Activated CD8-positive, alpha-beta memory T cell treated with anti-CD3 and anti-CD28 coated beads for 36 hours (primary cell): ENCODE measurements around the gene CD37. TPM values are rescaled to one million over a fixed set of nuclear protein-coding genes. Genes with fewer than 3 reads are reported as not detected.

ENCODE experiments used
- CTCF ChIA-PET: fragments of 350-600 bp; sonication (Branson Sonifier 250); formaldehyde crosslinking; loops from one replicate; lab custom pipeline; 2021; ENCODE audit warnings: antibody characterized with exemption; lab: Charles Lee
- POLR2A ChIA-PET: fragments of 350-600 bp; sonication (Branson Sonifier 250); formaldehyde crosslinking; loops from one replicate; lab custom pipeline; 2021; ENCODE audit warnings: antibody characterized with exemption; lab: Charles Lee
- total RNA-seq, 2 experiments: library from RNA; stranded (reverse); gene quantifications; one replicate each; pipeline ENCODE4 v1.2.3, GENCODE V29; 2021

CD37 gene
- total RNA-seq, 2 experiments from 2014 or later = 101 to 102 TPM

DNA sequence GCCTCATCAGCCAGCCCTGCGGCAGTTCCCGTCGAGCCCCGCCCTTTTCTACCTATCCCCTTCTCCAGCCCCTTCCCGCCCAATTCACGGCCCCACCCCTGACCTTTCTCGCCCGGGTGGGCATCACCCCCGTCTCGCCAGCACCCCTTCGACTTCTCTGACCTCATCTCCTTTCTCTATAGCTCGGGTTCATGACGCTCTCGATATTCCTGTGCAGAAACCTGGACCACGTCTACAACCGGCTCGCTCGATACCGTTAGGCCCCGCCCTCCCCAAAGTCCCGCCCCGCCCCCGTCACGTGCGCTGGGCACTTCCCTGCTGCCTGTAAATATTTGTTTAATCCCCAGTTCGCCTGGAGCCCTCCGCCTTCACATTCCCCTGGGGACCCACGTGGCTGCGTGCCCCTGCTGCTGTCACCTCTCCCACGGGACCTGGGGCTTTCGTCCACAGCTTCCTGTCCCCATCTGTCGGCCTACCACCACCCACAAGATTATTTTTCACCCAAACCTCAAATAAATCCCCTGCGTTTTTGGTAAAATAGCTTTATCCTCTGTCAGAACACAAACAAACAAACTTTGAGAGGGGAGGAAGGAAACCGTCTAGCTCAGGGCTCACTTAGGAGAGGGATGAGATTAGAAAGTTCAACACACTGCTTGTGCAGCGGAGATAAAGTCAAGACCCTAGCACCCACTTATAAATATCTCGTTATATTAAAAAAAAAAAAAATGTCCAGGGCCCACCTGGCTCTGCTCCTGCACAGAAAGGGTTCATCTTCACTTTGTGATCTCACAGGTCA, 5.1 kb downstream of the CD37 start:
- POLR2A ChIA-PET = interaction anchor here (0.6 to 0.7 kb wide), 2 partner anchors 108 to 221 kb away, joined by 3 read pairs; no protein-coding TSS in a partner anchor
- CTCF ChIA-PET = interaction anchor here (0.7 kb wide), 1 partner anchor 52 kb away, joined by 3 read pairs; no protein-coding TSS in a partner anchor

GRCh38 chr19:49340865-49341718, 5.9 kb downstream of the CD37 start:
- ChIA-PET CTCF (no interaction called here), POLR2A (interaction anchor here (0.6 to 0.7 kb wide), 2 partner anchors 133 to 420 kb away, joined by 3 to 6 read pairs; partner anchors contain the start of gene FLT3LG)

DNA sequence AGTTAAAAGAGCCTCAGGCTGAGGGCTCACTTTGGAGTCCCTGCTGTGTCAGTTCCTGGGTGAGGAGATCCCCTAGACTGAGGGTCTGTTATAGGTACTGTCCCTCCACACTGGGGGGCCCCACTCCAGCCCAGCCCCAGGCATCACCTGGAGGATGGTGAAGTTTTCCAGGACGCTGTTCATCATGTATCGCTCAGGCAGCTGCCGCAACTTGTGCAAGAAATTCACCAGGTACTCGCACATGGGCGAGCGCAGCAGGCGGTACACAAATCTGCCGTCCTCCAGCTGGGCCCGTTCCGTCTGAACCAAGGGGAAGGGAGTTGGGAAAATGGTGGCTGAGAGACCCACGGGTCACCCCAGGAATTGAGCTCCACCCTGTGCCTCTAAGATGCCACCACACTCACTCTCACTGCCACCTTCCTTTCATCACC, 7.1 kb downstream of the CD37 start:
- CTCF ChIA-PET = no interaction called here
- POLR2A ChIA-PET = no interaction called here

- POLR2A ChIA-PET = no interaction called here
- CTCF ChIA-PET = no interaction called here
Observed at GRCh38 chr19:49343123-49343522, 7.9 kb downstream of the CD37 start.

GRCh38 chr19:49344505-49345423, 9.6 kb downstream of the CD37 start:
- CTCF ChIA-PET = interaction anchor here (0.6 to 0.8 kb wide), 2 partner anchors 47 to 101 kb away, joined by 3 to 4 read pairs; no protein-coding TSS in a partner anchor
- POLR2A ChIA-PET = no interaction called here

DNA sequence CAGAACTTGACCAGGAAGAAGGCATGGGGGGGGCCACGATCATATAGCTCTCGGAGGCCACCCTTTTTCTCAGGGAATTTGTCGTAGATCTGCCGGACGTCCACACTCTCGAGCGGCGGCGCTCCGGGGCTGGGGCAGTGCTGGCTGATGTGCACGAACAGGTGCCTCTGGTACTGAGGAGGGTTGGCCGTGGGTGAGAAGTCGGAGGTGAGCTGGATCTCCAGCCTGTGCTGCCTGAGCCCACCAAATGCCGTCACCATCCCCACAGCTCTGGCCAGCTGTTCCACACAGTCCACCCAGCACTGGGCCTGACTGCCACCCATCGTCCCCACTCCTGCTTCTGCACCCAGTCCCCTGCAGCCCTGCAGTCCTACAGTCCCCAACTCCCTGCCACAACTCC, 12.0 kb downstream of the CD37 start:
- ChIA-PET POLR2A (no interaction called here), CTCF (no interaction called here)

DNA sequence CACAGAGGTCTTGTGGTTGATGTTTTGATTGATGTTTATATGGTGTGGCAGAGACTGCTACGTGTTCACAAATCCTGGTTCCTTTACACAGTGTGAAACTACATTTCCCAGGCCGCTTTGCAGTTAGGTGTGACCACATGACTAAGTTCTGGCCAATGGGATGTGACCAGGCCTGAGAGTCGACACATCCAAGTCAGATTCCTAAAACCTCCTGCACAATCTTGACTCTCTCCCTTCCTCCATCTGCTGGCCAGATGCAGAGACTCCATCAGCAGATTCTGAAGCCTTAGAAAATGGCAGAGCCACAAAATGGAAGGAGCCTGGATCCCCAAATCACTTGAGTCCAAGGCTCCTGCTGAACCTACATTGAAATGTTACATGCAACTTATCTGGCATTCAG, 12.6 kb downstream of the CD37 start:
- POLR2A ChIA-PET = interaction anchor here (0.5 kb wide), 1 partner anchor 216 kb away, joined by 5 read pairs; no protein-coding TSS in a partner anchor
- CTCF ChIA-PET = interaction anchor here (0.8 to 1.4 kb wide), 2 partner anchors 35 to 121 kb away, joined by 3 read pairs; no protein-coding TSS in a partner anchor

GRCh38 chr19:49348305-49349189, 13.3 kb downstream of the CD37 start:
- POLR2A ChIA-PET = no interaction called here
- CTCF ChIA-PET = interaction anchor here (0.8 to 1.4 kb wide), 2 partner anchors 36 to 120 kb away, joined by 3 read pairs; no protein-coding TSS in a partner anchor

- POLR2A ChIA-PET = interaction anchor here (0.7 kb wide), 2 partner anchors 19 to 210 kb away, joined by 5 to 6 read pairs; no protein-coding TSS in a partner anchor
- CTCF ChIA-PET = interaction anchor here (1.4 kb wide), 1 partner anchor 119 kb away, joined by 3 read pairs; no protein-coding TSS in a partner anchor
Observed at GRCh38 chr19:49349567-49349966, 14.4 kb downstream of the CD37 start.

- CTCF ChIA-PET = no interaction called here
- POLR2A ChIA-PET = no interaction called here
Observed at GRCh38 chr19:49355909-49356353, 20.7 kb downstream of the CD37 start.

DNA sequence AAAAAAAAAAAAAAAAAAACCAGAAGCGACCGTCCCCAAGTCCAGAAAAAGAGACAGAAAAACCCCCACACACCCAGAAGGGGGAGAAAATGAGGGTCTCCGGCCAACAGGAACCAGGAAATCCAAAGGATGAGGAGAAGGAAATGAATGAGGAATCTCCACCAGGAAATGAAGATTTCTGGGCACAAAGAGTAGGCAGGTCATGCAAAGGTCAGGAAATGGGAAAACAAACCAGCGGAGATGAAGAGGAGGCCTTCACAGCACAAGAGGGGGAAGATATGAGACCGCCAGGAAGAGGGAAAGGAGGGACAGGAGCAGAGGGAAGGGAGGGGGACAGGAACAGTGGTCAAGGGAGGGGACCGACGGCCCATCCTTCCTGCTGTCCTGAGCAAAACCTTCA, 21.2 kb downstream of the CD37 start:
- CTCF ChIA-PET = no interaction called here
- POLR2A ChIA-PET = no interaction called here

- ChIA-PET CTCF (interaction anchor here (0.7 kb wide), 1 partner anchor 1287 kb away, joined by 4 read pairs; no protein-coding TSS in a partner anchor), POLR2A (no interaction called here)
Observed at GRCh38 chr19:49357186-49357585, 22.0 kb downstream of the CD37 start.

DNA sequence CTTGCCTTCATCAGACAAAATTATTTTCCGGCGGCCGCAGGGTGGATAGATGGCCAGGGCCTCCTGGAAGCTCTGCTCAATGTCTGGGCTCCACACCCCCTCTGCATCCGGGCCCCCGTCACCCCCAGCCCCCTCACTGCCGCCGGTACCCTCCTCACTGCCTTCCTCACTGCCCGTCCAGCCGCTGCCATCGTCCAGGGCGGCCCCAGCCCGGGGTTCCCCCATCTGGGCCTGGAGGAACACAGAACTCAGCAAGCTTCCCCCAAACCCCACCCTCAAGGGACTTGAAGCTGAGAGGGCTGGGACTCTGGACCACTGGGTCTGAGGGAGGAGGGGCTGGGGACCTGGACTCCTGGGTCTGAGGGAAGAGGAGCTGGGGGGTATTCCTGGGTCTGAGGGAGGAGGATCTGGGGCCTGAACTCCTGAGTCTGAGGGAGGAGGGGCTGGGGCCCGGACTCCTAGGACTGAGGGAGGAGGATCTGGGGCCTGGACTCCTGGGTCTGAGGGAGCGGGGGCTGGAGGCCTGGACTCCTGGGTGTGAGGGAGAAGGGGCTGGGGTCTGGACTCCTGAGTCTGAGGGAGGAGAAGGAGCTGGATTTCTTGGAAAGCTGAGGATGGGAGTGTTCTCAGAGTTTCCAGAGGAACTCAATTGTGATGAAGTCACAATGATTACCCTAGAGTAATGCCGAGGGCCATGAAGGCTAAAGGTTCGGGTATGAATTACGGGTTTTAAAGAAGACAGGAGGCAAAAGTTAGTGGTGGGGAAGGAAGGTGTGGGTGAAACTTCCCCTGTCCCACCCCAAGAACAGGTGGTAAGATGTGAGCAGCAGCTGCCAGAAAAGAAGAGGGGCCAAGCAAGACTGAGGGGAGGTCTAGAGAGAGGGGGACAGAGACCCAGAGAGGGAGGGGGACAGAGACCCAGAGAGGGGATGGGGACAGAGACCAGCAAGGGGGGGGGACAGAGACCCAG, 24.9 kb downstream of the CD37 start:
- POLR2A ChIA-PET = no interaction called here
- CTCF ChIA-PET = no interaction called here

GRCh38 chr19:49361438-49362047, 26.3 kb downstream of the CD37 start:
- CTCF ChIA-PET = no interaction called here
- POLR2A ChIA-PET = interaction anchor here (0.6 kb wide), 2 partner anchors 109 to 734 kb away, joined by 4 to 6 read pairs; no protein-coding TSS in a partner anchor

DNA sequence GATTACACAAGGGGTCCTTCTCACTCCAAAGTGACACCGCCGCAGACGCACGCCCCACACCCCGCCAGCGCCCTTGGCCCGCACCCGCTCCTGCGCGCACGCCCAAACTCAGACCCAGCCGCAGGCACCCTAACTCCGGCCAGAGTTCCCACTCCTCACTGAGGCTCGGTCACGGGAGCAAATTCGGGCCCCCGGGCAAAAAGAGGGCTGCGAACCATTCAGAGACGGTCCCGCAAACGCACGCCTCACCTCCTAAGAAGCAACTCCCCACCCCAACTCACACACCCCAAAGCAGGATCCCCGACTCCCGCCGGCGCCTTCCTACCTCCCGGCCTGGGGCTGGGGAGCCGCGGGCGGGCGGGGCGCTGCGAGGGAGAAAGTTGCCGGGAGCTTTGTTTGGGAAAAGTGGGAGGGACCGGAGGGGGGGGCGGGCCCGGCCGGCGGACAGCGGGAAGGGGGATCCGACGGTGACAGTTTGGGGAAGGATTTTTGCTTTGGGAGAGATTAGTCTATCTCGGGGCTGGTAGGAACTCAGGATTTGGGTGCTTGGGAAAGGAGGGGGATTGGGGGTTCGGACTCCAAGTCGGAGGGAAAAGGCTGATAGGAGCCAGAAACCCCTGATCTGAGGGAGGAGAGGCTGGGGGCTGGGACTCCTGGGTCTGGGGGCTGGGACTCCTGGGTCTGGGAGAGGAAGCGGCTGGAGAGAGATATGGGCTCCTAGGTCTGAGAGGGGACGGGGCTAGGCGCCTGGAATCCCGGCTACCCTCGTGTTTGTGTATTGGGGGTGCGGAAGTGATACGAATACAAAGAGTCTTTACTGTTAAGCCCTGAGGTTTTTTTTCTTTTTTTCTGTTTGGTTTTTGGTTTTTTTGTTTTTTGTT, 27.1 kb downstream of the CD37 start, which contains the start of gene TEAD2:
Gene TEAD2, minus strand, starts transcription at position 369 of the 881 bp plus-strand sequence. CDS start 2,341 bp downstream, outside the sequence.
- CTCF ChIA-PET = no interaction called here
- POLR2A ChIA-PET = interaction anchor here (0.6 kb wide), 1 partner anchor 734 kb away, joined by 4 read pairs; no protein-coding TSS in a partner anchor
